Gastroesophageal sphincter (tissue), 4 donors: Measurements from ENCODE around the gene CKMT2. TPM values are rescaled to one million over a fixed set of nuclear protein-coding genes. Genes with fewer than 3 reads are reported as not detected.

ENCODE experiments used
- ATAC-seq: fragments of 150-250 bp; one replicate; pipeline ENCODE4 v1.9.1; 2016; ENCODE audit warnings: mild to moderate bottlenecking, moderate library complexity
- H3K27ac ChIP-seq, 4 donors: fragments of 200-600 bp; sonication (generic) in 3 of 4; 1 replicate in 3 of 4; 2 replicates in 1 of 4; pipeline ENCODE4 v1.5.1; 2016 to 2019
- H3K27me3 ChIP-seq: fragments of 200-600 bp; sonication (generic); one replicate; pipeline ENCODE4 v1.5.1; 2019
- H3K36me3 ChIP-seq, 2 donors: fragments of 200-600 bp; sonication (generic); one replicate each; pipeline ENCODE4 v1.5.1; 2019; ENCODE audit warnings: control low read depth in 1 of 2
- H3K4me1 ChIP-seq, 3 donors: fragments of 200-600 bp; sonication (generic); 1 replicate in 2 of 3; 2 replicates in 1 of 3; pipeline ENCODE4 v1.5.1; 2016 to 2019; ENCODE audit warnings: control low read depth in 2 of 3
- H3K4me3 ChIP-seq, 2 donors: fragments of 200-600 bp; sonication (generic); one replicate each; pipeline ENCODE4 v1.5.1; 2019; ENCODE audit warnings: mild to moderate bottlenecking in 1 of 2, moderate library complexity in 1 of 2
- H3K9me3 ChIP-seq, 3 donors: fragments of 200-600 bp; sonication (generic); one replicate each; pipeline ENCODE4 v1.5.1; 2017 to 2019; ENCODE audit warnings: control low read depth in 2 of 3
- EP300 ChIP-seq: sonication (generic); formaldehyde crosslinking; IDR thresholded peaks from one replicate; pipeline ENCODE4 v1.6.1; 2017; ENCODE audit warnings: antibody characterized with exemption, mild to moderate bottlenecking
- POLR2A ChIP-seq, 2 donors: fragments of 450-650 bp; IDR thresholded peaks; one replicate each; pipeline ENCODE4 v1.6.1; 2017; ENCODE audit warnings: antibody characterized with exemption in 2 of 2, mild to moderate bottlenecking in 2 of 2, moderate library complexity in 1 of 2
- POLR2AphosphoS5 ChIP-seq: sonication (generic); formaldehyde crosslinking; IDR thresholded peaks from one replicate; pipeline ENCODE4 v1.6.1; 2017; ENCODE audit warnings: antibody characterized with exemption
- WGBS, 2 donors: methylation state at CpG; one replicate each; pipeline ENCODE4 v1.1.5; 2018; ENCODE audit warnings: low coverage in 1 of 2; 5-methylcytosine and 5-hydroxymethylcytosine counted together
- total RNA-seq, 4 donors: library from RNA; depleted of rRNA; stranded (reverse); fragments of >200 nt; gene quantifications; one replicate each; pipeline ENCODE4 v1.1.0, GENCODE V29; 2016
- TF ChIP-seq, protein P1 (sequence below), 4 experiments: fragments of 200-600 bp in 2 of 4; fragments of 450-650 bp in 2 of 4; sonication (generic) in 1 of 4; IDR thresholded peaks; one replicate each; pipeline ENCODE4 v1.5.1; 2017 to 2019; ENCODE audit warnings: antibody characterized with exemption in 4 of 4, mild to moderate bottlenecking in 2 of 4, moderate library complexity in 2 of 4

CKMT2 gene
- total RNA-seq, 4 donors from 2014 or later, result 3.9 to 33.6 (median 14.2) TPM

DNA sequence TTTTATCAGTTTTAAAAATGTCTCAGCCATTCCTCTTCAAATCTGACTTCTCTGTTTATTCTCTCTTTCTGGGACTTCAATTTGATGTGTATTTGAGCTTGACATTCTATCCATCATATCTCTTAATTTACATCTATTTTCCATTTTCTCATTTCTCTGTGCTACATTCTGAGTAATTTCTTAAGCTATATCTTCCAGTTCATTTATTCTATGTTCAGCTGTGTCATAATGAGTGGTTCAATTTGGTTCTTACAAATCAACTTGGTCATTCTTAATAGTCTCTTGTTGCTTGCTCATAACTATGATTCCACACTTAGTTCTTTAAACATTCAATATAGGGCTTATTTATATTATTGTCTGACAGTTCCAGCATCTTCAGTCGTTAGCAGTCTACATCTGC is 16.9 kb downstream of the CKMT2 start:
- H3K27me3 ChIP-seq, result no peaks in the 10 kb centered on the region
- no peak overlapping the region for H3K4me3 ChIP-seq
- H3K36me3 ChIP-seq, result peaks cover 0 to 50% of the 10 kb centered on the region in 2 donors
- H3K27ac ChIP-seq, result no peak overlapping the region
- TF ChIP-seq, protein P1, sequence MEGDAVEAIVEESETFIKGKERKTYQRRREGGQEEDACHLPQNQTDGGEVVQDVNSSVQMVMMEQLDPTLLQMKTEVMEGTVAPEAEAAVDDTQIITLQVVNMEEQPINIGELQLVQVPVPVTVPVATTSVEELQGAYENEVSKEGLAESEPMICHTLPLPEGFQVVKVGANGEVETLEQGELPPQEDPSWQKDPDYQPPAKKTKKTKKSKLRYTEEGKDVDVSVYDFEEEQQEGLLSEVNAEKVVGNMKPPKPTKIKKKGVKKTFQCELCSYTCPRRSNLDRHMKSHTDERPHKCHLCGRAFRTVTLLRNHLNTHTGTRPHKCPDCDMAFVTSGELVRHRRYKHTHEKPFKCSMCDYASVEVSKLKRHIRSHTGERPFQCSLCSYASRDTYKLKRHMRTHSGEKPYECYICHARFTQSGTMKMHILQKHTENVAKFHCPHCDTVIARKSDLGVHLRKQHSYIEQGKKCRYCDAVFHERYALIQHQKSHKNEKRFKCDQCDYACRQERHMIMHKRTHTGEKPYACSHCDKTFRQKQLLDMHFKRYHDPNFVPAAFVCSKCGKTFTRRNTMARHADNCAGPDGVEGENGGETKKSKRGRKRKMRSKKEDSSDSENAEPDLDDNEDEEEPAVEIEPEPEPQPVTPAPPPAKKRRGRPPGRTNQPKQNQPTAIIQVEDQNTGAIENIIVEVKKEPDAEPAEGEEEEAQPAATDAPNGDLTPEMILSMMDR (IDR thresholded peaks at IDR 0.05), result no peak
- TF ChIP-seq POLR2AphosphoS5 (no peak), POLR2A (IDR thresholded peaks at IDR 0.05) (no peak), EP300 (no peak)
- peaks cover 0 to 36% (median 0%) of the 10 kb centered on the region in 3 donors for H3K4me1 ChIP-seq
- no peaks in the 10 kb centered on the region for H3K9me3 ChIP-seq
- 82 to 100% methylated on average over 1 of the region's 1 CpG for WGBS, 2 donors
- ATAC-seq, result no peak

DNA sequence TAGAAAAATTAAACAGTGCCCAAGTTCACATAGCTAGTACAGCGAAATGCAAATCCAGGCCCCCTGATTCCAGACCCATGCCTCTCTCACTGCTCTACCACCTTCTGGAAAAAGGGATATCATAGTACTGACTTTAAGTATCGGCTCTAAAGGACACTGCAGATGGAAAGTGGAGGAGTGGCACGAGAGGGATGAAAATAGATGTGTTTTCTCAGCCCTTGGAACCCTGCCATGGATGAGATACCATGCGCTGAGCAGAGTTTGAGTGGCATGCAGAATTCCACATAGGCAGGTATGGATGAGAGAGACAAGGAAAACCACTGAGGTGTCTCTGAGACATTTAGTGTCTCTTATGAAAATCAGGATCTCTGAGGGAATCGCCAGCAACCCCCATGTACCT is 18.8 kb downstream of the CKMT2 start:
- Histone ChIP-seq H3K4me1 (peaks cover 0 to 17% (median 0%) of the 10 kb centered on the region in 3 donors), H3K27ac (no peak overlapping the region), H3K9me3 (no peaks in the 10 kb centered on the region), H3K36me3 (peaks cover 0 to 57% of the 10 kb centered on the region in 2 donors), H3K4me3 (no peak overlapping the region), H3K27me3 (no peaks in the 10 kb centered on the region)
- TF ChIP-seq POLR2AphosphoS5 (no peak), EP300 (no peak), POLR2A (IDR thresholded peaks at IDR 0.05) (no peak)
- TF ChIP-seq, protein P1 (IDR thresholded peaks at IDR 0.05), result no peak
- ATAC-seq, result no peak
- 70 to 84% methylated on average over 4 to 5 of the region's 5 CpGs for WGBS, 2 donors

DNA sequence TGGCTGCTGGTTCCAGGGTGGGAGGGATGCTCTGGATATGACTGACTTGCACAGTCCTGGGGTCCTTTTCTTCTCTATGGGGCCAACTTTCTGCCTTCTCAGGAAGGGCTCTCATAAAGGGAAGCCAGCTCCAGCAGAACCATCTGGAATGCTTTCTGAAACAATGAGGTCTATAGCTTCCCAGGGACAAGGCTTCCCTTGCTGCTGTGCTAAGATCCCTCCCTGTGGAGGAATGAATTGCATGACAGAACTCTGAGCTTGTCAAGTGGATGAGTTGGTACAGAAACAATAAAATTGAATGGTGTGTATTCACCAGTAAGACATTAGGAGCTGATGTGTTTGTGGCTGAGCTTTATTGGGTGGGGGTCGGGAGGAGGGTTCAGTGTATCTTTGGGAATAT is 19.8 kb downstream of the CKMT2 start:
- TF ChIP-seq EP300, result no peak
- no peak for TF ChIP-seq POLR2A (IDR thresholded peaks at IDR 0.05)
- TF ChIP-seq POLR2AphosphoS5, result no peak
- TF ChIP-seq, protein P1 (IDR thresholded peaks at IDR 0.05), result no peak
- Histone ChIP-seq H3K36me3 (peaks cover 0 to 61% of the 10 kb centered on the region in 2 donors), H3K4me1 (peaks cover 0 to 7% (median 0%) of the 10 kb centered on the region in 3 donors), H3K27ac (no peak overlapping the region), H3K27me3 (no peaks in the 10 kb centered on the region), H3K4me3 (no peak overlapping the region), H3K9me3 (no peaks in the 10 kb centered on the region)
- WGBS, 2 donors, result 86 to 91% methylated on average over 1 of the region's 1 CpG
- no peak for ATAC-seq

DNA sequence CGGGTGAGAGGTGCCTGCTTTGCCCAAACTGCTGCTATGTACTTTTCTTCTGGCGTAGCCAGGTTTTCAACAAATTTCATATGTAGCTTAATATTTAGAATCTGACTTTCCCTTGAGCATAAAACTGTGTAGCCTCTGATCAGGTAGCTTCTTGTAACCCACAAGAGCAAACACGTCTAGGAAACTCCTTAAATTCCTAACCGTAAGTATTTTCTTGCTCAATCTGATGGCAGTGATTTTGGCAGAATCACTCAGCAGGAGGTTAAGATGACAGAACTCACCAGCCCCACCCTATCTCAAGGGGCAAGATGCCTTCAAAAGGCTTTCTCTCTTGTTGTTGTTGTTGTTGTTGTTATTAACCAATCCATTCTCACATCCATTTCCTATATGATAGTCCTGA is 20.8 kb downstream of the CKMT2 start:
- Histone ChIP-seq H3K36me3 (peaks cover 0 to 71% of the 10 kb centered on the region in 2 donors), H3K4me3 (no peak overlapping the region), H3K9me3 (no peaks in the 10 kb centered on the region), H3K27ac (no peak overlapping the region), H3K4me1 (no peaks in the 10 kb centered on the region), H3K27me3 (no peaks in the 10 kb centered on the region)
- WGBS, 2 donors, result 82 to 88% methylated on average over 4 of the region's 4 CpGs
- TF ChIP-seq, protein P1 (IDR thresholded peaks at IDR 0.05), result no peak
- TF ChIP-seq POLR2A (IDR thresholded peaks at IDR 0.05) (no peak), POLR2AphosphoS5 (no peak), EP300 (no peak)
- no peak for ATAC-seq

DNA sequence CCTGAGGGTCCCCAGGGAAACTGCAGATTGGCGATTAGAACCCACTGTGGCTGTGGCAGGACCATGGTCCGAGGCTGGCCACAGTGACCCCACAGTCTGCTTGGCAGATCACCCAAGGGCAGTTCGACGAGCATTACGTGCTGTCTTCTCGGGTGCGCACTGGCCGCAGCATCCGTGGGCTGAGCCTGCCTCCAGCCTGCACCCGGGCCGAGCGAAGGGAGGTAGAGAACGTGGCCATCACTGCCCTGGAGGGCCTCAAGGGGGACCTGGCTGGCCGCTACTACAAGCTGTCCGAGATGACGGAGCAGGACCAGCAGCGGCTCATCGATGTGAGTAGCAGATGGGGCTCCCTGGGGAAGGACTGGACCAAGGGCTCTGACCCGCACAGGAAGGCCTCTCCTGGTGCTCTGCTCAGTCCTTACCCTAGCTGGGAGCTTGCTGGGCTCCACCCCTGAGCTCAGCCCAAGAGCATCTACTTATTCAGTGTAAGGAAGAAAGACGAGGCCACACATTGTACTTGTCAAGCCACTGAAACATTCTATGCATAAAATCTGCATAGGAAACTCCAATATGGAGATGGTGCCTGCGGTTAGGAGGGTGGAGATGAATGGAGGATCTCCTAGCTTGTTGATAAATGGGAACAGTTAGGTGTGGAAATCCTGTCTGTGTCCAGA is 21.9 kb downstream of the CKMT2 start:
- 95% methylated on average over 6 of the region's 21 CpGs; no CpG with 5 or more reads in 1 of the 2 donors for WGBS, 2 donors
- no peak overlapping the region for H3K27ac ChIP-seq
- peaks cover 0 to 82% of the 10 kb centered on the region in 2 donors for H3K36me3 ChIP-seq
- H3K27me3 ChIP-seq, result no peaks in the 10 kb centered on the region
- TF ChIP-seq, protein P1 (IDR thresholded peaks at IDR 0.05), result no peak
- TF ChIP-seq POLR2AphosphoS5 (no peak), POLR2A (IDR thresholded peaks at IDR 0.05) (no peak), EP300 (no peak)
- no peak overlapping the region for H3K4me3 ChIP-seq
- ATAC-seq, result no peak
- no peaks in the 10 kb centered on the region for H3K9me3 ChIP-seq
- H3K4me1 ChIP-seq, result no peaks in the 10 kb centered on the region
